ENCODE data around the gene DNAJB2.

Gene DNAJB2

GRCh38 chr2:219298759-219299371 is 19.7 kb downstream of the DNAJB2 start:
- in situ Hi-C loops (cut with MboI; ENCODE audit: low sequenced_read_pairs): no loop called here

- in situ Hi-C loops (cut with MboI; ENCODE audit: low sequenced_read_pairs): no loop called here
These were observed 20.2 kb downstream of the DNAJB2 start for GRCh38 chr2:219299372-219299760.

- in situ Hi-C loops (cut with MboI; ENCODE audit: low sequenced_read_pairs): loop anchor here (25.0 kb wide), 1 partner anchor 263 kb away; the partner anchor contains the start of gene CFAP65
These were observed 20.9 kb downstream of the DNAJB2 start for GRCh38 chr2:219300022-219300421.

- in situ Hi-C loops (cut with MboI; ENCODE audit: low sequenced_read_pairs): loop anchor here (25.0 kb wide), 1 partner anchor 265 kb away; the partner anchor contains the start of gene CFAP65
These were observed 23.3 kb downstream of the DNAJB2 start for GRCh38 chr2:219302412-219302968.

GRCh38 chr2:219304223-219304622 is 25.1 kb downstream of the DNAJB2 start:
- in situ Hi-C loops (cut with MboI; ENCODE audit: low sequenced_read_pairs): loop anchor here (25.0 kb wide), 1 partner anchor 267 kb away; the partner anchor contains the start of gene CFAP65

- in situ Hi-C loops (cut with MboI; ENCODE audit: low sequenced_read_pairs): loop anchor here (25.0 kb wide), 1 partner anchor 269 kb away; the partner anchor contains the start of gene CFAP65
These were observed 26.9 kb downstream of the DNAJB2 start for GRCh38 chr2:219306047-219306446.

- in situ Hi-C loops (cut with MboI; ENCODE audit: low sequenced_read_pairs): loop anchor here (25.0 kb wide), 1 partner anchor 271 kb away; the partner anchor contains the start of gene CFAP65
These were observed 29.3 kb downstream of the DNAJB2 start for GRCh38 chr2:219308142-219309101.

- in situ Hi-C loops (cut with MboI; ENCODE audit: low sequenced_read_pairs): loop anchor here (25.0 kb wide), 1 partner anchor 272 kb away; the partner anchor contains the start of gene CFAP65
These were observed 30.1 kb downstream of the DNAJB2 start, which contains the start of gene PTPRN for GRCh38 chr2:219309278-219309677. Gene PTPRN, minus strand, starts transcription at chr2:219309401. Its CDS starts 69 bp downstream, at chr2:219309332.

- in situ Hi-C loops (cut with MboI; ENCODE audit: low sequenced_read_pairs): loop anchor here (25.0 kb wide), 1 partner anchor 275 kb away; the partner anchor contains the start of gene CFAP65
These were observed 33.6 kb downstream of the DNAJB2 start for GRCh38 chr2:219312683-219313263.

- in situ Hi-C loops (cut with MboI; ENCODE audit: low sequenced_read_pairs): loop anchor here (25.0 kb wide), 1 partner anchor 278 kb away; the partner anchor contains the start of gene CFAP65
These were observed 35.8 kb downstream of the DNAJB2 start for GRCh38 chr2:219314804-219315468.

- in situ Hi-C loops (cut with MboI; ENCODE audit: low sequenced_read_pairs): loop anchor here (25.0 kb wide), 1 partner anchor 286 kb away; the partner anchor contains the start of gene CFAP65
These were observed 44.3 kb downstream of the DNAJB2 start for GRCh38 chr2:219323434-219323833.

- in situ Hi-C loops (cut with MboI; ENCODE audit: low sequenced_read_pairs): no loop called here
These were observed 46.0 kb downstream of the DNAJB2 start for GRCh38 chr2:219325136-219325535.

GRCh38 chr2:219325657-219326315 is 46.6 kb downstream of the DNAJB2 start:
- in situ Hi-C loops (cut with MboI; ENCODE audit: low sequenced_read_pairs): no loop called here

- in situ Hi-C loops (cut with MboI; ENCODE audit: low sequenced_read_pairs): no loop called here
These were observed 48.6 kb downstream of the DNAJB2 start for GRCh38 chr2:219327719-219328118.

GRCh38 chr2:219331560-219332213 is 52.5 kb downstream of the DNAJB2 start:
- in situ Hi-C loops (cut with MboI; ENCODE audit: low sequenced_read_pairs): no loop called here

- in situ Hi-C loops (cut with MboI; ENCODE audit: low sequenced_read_pairs): no loop called here
These were observed 53.4 kb downstream of the DNAJB2 start, which contains the start of gene RESP18 for GRCh38 chr2:219332542-219332941. Gene RESP18, minus strand, starts transcription at chr2:219332744.

- in situ Hi-C loops (cut with MboI; ENCODE audit: low sequenced_read_pairs): no loop called here
These were observed 54.9 kb downstream of the DNAJB2 start for GRCh38 chr2:219334076-219334475.

- in situ Hi-C loops (cut with MboI; ENCODE audit: low sequenced_read_pairs): no loop called here
These were observed 56.2 kb downstream of the DNAJB2 start for GRCh38 chr2:219335373-219335786.

All from HL-60/S4 treated with phorbol 12-myristate 13-acetate at 8.2 ng/mL for 4 days and 3 days (cell line).